K562 (cell line): ENCODE data around the gene HSD11B1.

ENCODE experiments used
- CCAR2 ChIP-seq: fragments of 200-400 bp; formaldehyde crosslinking; IDR thresholded peaks from 2 replicates; pipeline ENCODE4 v1.6.1; 2017; ENCODE audit warnings: mild to moderate bottlenecking, low read depth, low read length
- CTCF ChIP-seq, 3 experiments: IDR thresholded peaks in 2 of 3; conservative IDR thresholded peaks in 1 of 3; 2 replicates each; pipeline ENCODE4 v1.5.1; 2011 to 2012; ENCODE audit warnings: low read length in 3 of 3, mild to moderate bottlenecking in 3 of 3, control low read depth in 2 of 3, improper control_type of control experiment in 1 of 3, inconsistent platforms in 1 of 3, low read depth in 1 of 3, mixed read lengths in 1 of 3, moderate library complexity in 1 of 3; ENCODE audit not compliant: insufficient read depth in 2 of 3
- DACH1 ChIP-seq: fragments of 450-650 bp; IDR thresholded peaks from 2 replicates; pipeline ENCODE4 v1.6.1; 2018; ENCODE audit not compliant: partially characterized antibody
- EP300 ChIP-seq: IDR thresholded peaks from 2 replicates; pipeline ENCODE4 v1.6.1; 2012; ENCODE audit warnings: low read length, improper control_type of control experiment
- EZH2 ChIP-seq: IDR thresholded peaks from 2 replicates; pipeline ENCODE4 v1.6.1; 2012; ENCODE audit warnings: low read depth, mild to moderate bottlenecking, inconsistent platforms, low read length, borderline replicate concordance
- JUND ChIP-seq, 2 experiments: IDR thresholded peaks; 2 replicates in 1 of 2; 3 replicates in 1 of 2; pipeline ENCODE4 v1.6.1; 2011; ENCODE audit warnings: borderline replicate concordance in 2 of 2, low read depth in 2 of 2, low read length in 2 of 2, improper control_type of control experiment in 1 of 2, missing biosample characterization in 1 of 2, missing genetic modification characterization in 1 of 2, missing genetic modification reagents in 1 of 2
- MXI1 ChIP-seq: IDR thresholded peaks from 2 replicates; pipeline ENCODE4 v1.6.1; 2011; ENCODE audit warnings: low read depth, mild to moderate bottlenecking, improper control_type of control experiment, low read length
- POLR2A ChIP-seq: fragments of 450-650 bp; conservative IDR thresholded peaks from 2 replicates; pipeline ENCODE4 v1.6.1; 2016
- RBM22 ChIP-seq: fragments of 200-400 bp; formaldehyde crosslinking; IDR thresholded peaks from 2 replicates; pipeline ENCODE4 v1.6.1; 2018; ENCODE audit warnings: low read length, low read depth; ENCODE audit not compliant: poor library complexity, severe bottlenecking
- TRIM24 ChIP-seq, 2 experiments: fragments of 450-650 bp; IDR thresholded peaks; 2 replicates each; pipeline ENCODE4 v1.6.1; 2016
- WHSC1 ChIP-seq: IDR thresholded peaks from one replicate; pipeline ENCODE4 v1.6.1; 2012; ENCODE audit warnings: low read length, control low read depth, inconsistent platforms
- ZBTB7A ChIP-seq: IDR thresholded peaks from 2 replicates; pipeline ENCODE4 v1.6.1; 2011; ENCODE audit warnings: low read depth, mild to moderate bottlenecking, low read length, moderate library complexity, borderline replicate concordance; ENCODE audit not compliant: control insufficient read depth
- TF ChIP-seq, protein P1 (sequence below), 2 experiments: fragments of 450-650 bp; formaldehyde crosslinking in 1 of 2; IDR thresholded peaks; 2 replicates each; pipeline versions ENCODE4 v1.4.0 to v1.6.1; 2014 to 2020; ENCODE audit warnings: mild to moderate bottlenecking in 2 of 2, borderline replicate concordance in 1 of 2, low read depth in 1 of 2

DNA sequence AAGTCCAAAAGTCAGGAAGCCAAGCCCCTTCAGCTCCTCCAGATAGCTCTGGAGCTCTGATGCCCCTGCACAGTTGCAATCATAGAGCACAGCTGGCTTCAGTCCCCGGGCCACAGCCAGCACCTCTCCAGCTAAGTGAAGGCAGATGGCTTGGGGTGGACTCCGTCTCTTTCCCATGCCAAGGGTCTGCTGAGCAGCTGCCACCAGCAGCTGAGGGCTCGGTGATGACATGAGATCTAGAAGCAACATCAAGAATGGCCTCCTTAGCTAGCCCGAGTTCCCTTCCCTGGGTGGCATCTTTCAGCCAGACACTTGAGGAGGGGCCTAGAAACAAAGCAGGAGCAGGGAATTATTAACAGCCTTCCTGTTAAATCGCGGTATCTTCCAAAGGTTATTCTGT lies 78.7 kb downstream of the HSD11B1 start:
- TF ChIP-seq EP300 (no peak), CCAR2 (no peak), POLR2A (no peak), CTCF (IDR thresholded peaks at IDR 0.05 in 2 of 3, conservative IDR thresholded peaks at IDR 0.05 in 1 of 3; ENCODE audit: insufficient read depth in 2 of 3, low read depth in 1 of 3, low read length in 3 of 3) (no peak), MXI1 (no peak), TRIM24 (IDR thresholded peaks at IDR 0.05) (no peak), EZH2 (no peak), DACH1 (no peak), JUND (IDR thresholded peaks at IDR 0.05; ENCODE audit: borderline replicate concordance, low read depth, low read length) (no peak), JUND (tag; IDR thresholded peaks at IDR 0.05; ENCODE audit: borderline replicate concordance, low read depth, low read length) (no peak), RBM22 (no peak), WHSC1 (no peak), ZBTB7A (no peak)
- TF ChIP-seq, protein P1, sequence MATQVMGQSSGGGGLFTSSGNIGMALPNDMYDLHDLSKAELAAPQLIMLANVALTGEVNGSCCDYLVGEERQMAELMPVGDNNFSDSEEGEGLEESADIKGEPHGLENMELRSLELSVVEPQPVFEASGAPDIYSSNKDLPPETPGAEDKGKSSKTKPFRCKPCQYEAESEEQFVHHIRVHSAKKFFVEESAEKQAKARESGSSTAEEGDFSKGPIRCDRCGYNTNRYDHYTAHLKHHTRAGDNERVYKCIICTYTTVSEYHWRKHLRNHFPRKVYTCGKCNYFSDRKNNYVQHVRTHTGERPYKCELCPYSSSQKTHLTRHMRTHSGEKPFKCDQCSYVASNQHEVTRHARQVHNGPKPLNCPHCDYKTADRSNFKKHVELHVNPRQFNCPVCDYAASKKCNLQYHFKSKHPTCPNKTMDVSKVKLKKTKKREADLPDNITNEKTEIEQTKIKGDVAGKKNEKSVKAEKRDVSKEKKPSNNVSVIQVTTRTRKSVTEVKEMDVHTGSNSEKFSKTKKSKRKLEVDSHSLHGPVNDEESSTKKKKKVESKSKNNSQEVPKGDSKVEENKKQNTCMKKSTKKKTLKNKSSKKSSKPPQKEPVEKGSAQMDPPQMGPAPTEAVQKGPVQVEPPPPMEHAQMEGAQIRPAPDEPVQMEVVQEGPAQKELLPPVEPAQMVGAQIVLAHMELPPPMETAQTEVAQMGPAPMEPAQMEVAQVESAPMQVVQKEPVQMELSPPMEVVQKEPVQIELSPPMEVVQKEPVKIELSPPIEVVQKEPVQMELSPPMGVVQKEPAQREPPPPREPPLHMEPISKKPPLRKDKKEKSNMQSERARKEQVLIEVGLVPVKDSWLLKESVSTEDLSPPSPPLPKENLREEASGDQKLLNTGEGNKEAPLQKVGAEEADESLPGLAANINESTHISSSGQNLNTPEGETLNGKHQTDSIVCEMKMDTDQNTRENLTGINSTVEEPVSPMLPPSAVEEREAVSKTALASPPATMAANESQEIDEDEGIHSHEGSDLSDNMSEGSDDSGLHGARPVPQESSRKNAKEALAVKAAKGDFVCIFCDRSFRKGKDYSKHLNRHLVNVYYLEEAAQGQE (IDR thresholded peaks at IDR 0.05; ENCODE audit: borderline replicate concordance) = no peak
- TF ChIP-seq, protein P1 (CRISPR knock-in tag; IDR thresholded peaks at IDR 0.05; ENCODE audit: low read depth) = no peak
